Peyer's patch (tissue), 4 donors: ENCODE data around the gene LRRC56. TPM values are rescaled to one million over a fixed set of nuclear protein-coding genes. Genes with fewer than 3 reads are reported as not detected.

ENCODE experiments used
- DNase-seq, 3 donors: peaks; one replicate each; pipeline ENCODE4 v3.0.0-alpha.2; 2017 to 2019
- H3K27ac ChIP-seq, 4 donors: fragments of 200-600 bp; sonication (generic); one replicate each; pipeline ENCODE4 v1.5.1; 2016 to 2019
- H3K27me3 ChIP-seq, 2 donors: fragments of 200-600 bp; sonication (generic); one replicate each; pipeline ENCODE4 v1.5.1; 2019
- H3K36me3 ChIP-seq, 3 donors: fragments of 200-600 bp; sonication (generic); one replicate each; pipeline ENCODE4 v1.5.1; 2016 to 2019
- H3K4me1 ChIP-seq, 4 donors: fragments of 200-600 bp; sonication (generic); one replicate each; pipeline ENCODE4 v1.5.1; 2016 to 2019
- H3K4me3 ChIP-seq, 4 donors: fragments of 200-600 bp; sonication (generic); 1 replicate in 3 of 4; 2 replicates in 1 of 4; pipeline ENCODE4 v1.5.1; 2016 to 2019; ENCODE audit warnings: mild to moderate bottlenecking in 1 of 4
- H3K9me3 ChIP-seq, 4 donors: fragments of 200-600 bp; sonication (generic); one replicate each; pipeline ENCODE4 v1.5.1; 2016 to 2019; ENCODE audit warnings: mild to moderate bottlenecking in 1 of 4
- POLR2A ChIP-seq, 2 donors: fragments of 450-650 bp; IDR thresholded peaks; one replicate each; pipeline ENCODE4 v1.5.1; 2017; ENCODE audit warnings: antibody characterized with exemption in 2 of 2, mild to moderate bottlenecking in 2 of 2, moderate library complexity in 2 of 2
- total RNA-seq, 4 donors: library from RNA; depleted of rRNA; stranded (reverse); fragments of >200 nt; gene quantifications; one replicate each; pipeline ENCODE4 v1.1.0, GENCODE V29; 2016
- TF ChIP-seq, protein P1 (sequence below), 6 experiments: fragments of 450-650 bp in 4 of 6; fragments of 200-600 bp in 2 of 6; sonication (generic) in 1 of 6; IDR thresholded peaks; one replicate each; pipeline ENCODE4 v1.5.1; 2017 to 2019; ENCODE audit warnings: antibody characterized with exemption in 6 of 6, mild to moderate bottlenecking in 3 of 6, moderate library complexity in 1 of 6

LRRC56 gene
- total RNA-seq, 4 donors from 2014 or later: 0.67 to 4.1 (median 2.4) TPM

DNA sequence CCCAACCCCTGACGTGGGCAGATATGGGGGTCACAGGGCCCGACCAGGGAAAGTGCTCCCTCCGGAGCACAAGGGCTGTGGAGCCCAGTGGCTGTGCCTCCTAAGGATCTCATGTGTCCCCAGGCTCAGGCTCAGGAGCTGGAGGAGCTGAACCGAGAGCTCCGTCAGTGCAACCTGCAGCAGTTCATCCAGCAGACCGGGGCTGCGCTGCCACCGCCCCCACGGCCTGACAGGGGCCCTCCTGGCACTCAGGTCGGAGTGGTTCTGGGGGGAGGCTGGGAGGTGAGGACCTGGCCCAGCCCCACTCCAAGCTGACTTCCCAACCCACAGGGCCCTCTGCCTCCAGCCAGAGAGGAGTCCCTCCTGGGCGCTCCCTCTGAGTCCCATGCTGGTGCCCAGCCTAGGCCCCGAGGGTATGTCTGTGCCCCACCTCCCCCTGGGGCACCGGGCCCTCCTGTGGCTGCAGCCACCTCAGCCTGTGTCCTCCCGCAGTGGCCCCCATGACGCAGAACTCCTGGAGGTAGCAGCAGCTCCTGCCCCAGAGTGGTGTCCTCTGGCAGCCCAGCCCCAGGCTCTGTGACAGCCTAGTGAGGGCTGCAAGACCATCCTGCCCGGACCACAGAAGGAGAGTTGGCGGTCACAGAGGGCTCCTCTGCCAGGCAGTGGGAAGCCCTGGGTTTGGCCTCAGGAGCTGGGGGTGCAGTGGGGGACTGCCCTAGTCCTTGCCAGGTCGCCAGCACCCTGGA, 25.9 kb downstream of the LRRC56 start:
- H3K9me3 ChIP-seq: no peaks in the 10 kb centered on the region
- H3K4me3 ChIP-seq: no peak overlapping the region
- DNase-seq: no peak
- peaks cover 0 to 12% (median 0%) of the 10 kb centered on the region in 3 donors for H3K36me3 ChIP-seq
- H3K27ac ChIP-seq: no peak overlapping the region
- TF ChIP-seq, protein P1, sequence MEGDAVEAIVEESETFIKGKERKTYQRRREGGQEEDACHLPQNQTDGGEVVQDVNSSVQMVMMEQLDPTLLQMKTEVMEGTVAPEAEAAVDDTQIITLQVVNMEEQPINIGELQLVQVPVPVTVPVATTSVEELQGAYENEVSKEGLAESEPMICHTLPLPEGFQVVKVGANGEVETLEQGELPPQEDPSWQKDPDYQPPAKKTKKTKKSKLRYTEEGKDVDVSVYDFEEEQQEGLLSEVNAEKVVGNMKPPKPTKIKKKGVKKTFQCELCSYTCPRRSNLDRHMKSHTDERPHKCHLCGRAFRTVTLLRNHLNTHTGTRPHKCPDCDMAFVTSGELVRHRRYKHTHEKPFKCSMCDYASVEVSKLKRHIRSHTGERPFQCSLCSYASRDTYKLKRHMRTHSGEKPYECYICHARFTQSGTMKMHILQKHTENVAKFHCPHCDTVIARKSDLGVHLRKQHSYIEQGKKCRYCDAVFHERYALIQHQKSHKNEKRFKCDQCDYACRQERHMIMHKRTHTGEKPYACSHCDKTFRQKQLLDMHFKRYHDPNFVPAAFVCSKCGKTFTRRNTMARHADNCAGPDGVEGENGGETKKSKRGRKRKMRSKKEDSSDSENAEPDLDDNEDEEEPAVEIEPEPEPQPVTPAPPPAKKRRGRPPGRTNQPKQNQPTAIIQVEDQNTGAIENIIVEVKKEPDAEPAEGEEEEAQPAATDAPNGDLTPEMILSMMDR (IDR thresholded peaks at IDR 0.05): no peak
- no peak for TF ChIP-seq POLR2A (IDR thresholded peaks at IDR 0.05)
- no peaks in the 10 kb centered on the region for H3K27me3 ChIP-seq
- H3K4me1 ChIP-seq: peaks cover 0 to 35% (median 17%) of the 10 kb centered on the region in 4 donors

DNA sequence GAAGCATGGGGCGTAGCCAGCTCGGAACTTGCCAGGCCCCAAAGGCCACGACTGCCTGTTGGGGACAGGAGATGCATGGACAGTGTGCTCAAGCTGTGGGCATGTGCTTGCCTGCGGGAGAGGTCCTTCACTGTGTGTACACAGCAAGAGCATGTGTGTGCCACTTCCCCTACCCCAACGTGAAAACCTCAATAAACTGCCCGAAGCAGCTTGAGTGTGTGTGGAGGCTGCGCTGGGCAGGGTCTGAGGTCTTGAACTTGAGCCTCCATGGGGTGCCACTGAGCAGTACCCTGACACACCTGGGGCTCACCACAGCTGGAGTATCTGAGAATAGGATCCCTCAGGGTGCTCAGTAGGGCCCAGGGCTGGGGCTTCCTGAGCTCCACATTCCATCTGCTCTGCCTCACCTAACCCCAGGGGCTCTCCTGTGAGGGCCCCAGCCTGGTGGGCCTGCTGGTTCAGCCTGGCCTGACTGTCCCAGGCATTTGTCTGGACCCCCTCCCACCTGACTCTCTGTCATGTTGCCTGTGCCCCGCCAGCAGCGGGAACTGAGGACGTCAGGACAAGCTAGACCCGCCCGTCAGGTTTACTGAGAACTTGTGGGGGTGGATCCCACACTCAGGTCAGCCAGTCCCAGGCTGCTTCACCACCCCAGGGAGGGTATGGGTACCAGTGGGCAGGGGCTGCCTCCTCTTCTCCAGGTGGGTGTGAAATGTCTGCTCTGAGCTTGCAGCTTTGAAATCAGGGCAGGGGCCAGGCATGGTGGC, 26.7 kb downstream of the LRRC56 start:
- no peak for DNase-seq
- Histone ChIP-seq H3K27ac (no peak overlapping the region), H3K4me1 (peaks cover 0 to 36% (median 18%) of the 10 kb centered on the region in 4 donors), H3K9me3 (no peaks in the 10 kb centered on the region), H3K27me3 (no peaks in the 10 kb centered on the region), H3K36me3 (peaks cover 0 to 12% (median 0%) of the 10 kb centered on the region in 3 donors), H3K4me3 (no peak overlapping the region)
- TF ChIP-seq POLR2A (IDR thresholded peaks at IDR 0.05): no peak
- TF ChIP-seq, protein P1 (IDR thresholded peaks at IDR 0.05): no peak

DNA sequence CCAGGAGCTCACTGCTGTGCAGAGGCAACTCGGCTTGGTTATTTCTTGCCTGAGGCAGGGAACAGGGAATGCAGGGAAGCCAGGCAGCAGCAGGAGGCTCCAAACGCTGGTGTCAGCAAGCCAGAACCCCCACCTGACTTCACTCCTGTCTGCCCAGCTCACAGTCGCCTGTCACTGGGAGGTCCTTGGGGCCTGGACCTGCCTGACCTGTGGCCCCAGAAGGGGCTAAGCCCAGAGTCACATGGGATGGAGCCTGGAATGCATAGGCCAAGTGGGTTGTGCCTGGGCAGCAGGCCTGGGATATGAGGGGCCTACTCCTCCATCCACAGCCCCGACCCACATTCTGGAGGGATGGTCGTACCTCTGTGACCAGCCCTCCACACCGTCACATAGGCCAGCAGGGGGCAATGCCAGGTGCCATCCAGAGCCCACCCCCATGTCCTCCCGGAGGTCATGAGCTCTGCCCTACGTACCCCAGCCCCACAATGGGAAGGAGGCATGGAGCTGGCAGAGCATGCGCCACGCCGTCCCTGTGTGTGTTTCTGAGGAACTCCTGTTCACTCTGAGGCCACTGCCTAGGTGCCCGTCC, 28.7 kb downstream of the LRRC56 start:
- Histone ChIP-seq H3K4me1 (peaks cover 2 to 29% (median 16%) of the 10 kb centered on the region in 4 donors), H3K27me3 (no peaks in the 10 kb centered on the region), H3K4me3 (no peak overlapping the region), H3K9me3 (no peaks in the 10 kb centered on the region), H3K36me3 (peaks cover 0 to 12% (median 0%) of the 10 kb centered on the region in 3 donors), H3K27ac (no peak overlapping the region)
- DNase-seq: no peak
- TF ChIP-seq POLR2A (IDR thresholded peaks at IDR 0.05): no peak
- TF ChIP-seq, protein P1 (IDR thresholded peaks at IDR 0.05): no peak

DNA sequence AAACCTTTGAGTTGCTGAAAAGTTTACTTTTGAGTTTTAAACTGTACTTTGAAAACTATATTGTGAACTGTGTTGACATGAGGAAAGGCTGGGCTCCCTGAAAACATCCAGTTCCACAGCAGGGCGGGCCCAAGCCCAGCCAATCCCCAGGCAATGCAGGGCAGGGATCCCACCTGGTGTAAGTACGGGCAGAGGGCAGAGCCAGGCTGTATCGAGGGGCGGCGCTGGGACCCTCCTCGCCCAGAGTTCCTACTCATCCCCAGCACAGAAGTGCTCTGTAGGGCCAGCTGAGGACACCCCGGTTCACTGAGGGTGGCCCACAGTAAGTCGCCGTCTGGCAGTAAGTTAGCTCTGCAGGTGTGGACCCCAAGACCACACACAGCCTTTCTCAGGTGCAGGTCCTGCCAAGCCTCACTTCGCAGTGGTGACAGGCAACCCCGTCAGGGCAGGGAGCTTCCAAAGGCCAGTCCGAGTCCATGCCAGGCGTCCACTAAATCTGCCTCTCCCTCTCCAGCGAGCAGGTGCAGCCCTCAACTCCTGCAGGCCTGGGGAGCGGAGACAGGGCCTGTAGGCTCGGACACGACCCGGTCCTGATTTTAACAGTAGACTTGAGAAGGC, 29.8 kb downstream of the LRRC56 start:
- DNase-seq: no peak
- H3K27ac ChIP-seq: peak overlapping the region in 3 of 4 donors; percentile 84 to 99 (median 93)
- TF ChIP-seq, protein P1 (IDR thresholded peaks at IDR 0.05): no peak
- no peak for TF ChIP-seq POLR2A (IDR thresholded peaks at IDR 0.05)
- peak overlapping the region in 2 of 4 donors; percentile 66 to 92 for H3K4me3 ChIP-seq
- H3K36me3 ChIP-seq: peaks cover 0 to 11% (median 0%) of the 10 kb centered on the region in 3 donors
- H3K27me3 ChIP-seq: no peaks in the 10 kb centered on the region
- H3K9me3 ChIP-seq: no peaks in the 10 kb centered on the region
- H3K4me1 ChIP-seq: peaks cover 2 to 22% (median 8%) of the 10 kb centered on the region in 4 donors

DNA sequence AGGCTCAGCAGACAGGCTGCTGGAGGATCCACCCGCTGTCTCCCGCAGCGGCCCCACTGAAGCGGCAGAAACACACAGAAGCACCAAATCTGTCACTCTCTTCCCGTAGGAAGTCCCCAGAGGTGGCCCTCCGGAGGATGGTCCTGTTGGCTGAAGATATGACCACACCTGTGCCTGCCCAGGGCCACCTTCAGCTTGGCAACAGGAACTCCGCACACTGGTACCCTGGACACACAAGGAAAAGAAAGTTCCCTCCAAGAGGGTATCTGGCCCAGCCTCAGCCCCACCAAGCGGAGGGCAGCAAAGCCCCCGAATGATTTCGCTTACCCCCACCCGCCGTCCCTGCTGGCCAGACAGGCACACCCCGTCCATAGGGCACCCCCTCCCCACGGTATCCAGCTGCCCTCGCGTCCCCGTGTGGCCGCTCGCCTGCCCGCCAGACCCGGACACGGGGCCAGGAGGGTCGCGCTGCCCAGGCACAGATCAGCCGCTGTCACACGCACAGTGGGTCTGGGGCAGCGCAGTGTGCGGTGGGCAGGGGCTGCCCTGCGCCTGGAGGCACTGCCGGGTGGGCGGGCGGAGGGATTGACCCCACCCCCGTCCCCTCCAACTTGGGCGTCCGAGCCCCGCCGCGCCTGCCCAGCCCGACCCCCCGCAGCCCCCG, 30.4 kb downstream of the LRRC56 start:
- Histone ChIP-seq H3K27ac (peak overlapping the region; percentile 79 to 99 (median 88)), H3K9me3 (no peaks in the 10 kb centered on the region), H3K27me3 (no peaks in the 10 kb centered on the region), H3K4me3 (peak overlapping the region; percentile 57 to 92 (median 72)), H3K36me3 (peaks cover 0 to 5% (median 0%) of the 10 kb centered on the region in 3 donors), H3K4me1 (peaks cover 2 to 16% (median 7%) of the 10 kb centered on the region in 4 donors)
- TF ChIP-seq POLR2A (IDR thresholded peaks at IDR 0.05): no peak
- TF ChIP-seq, protein P1 (IDR thresholded peaks at IDR 0.05): no peak
- DNase-seq: no peak
